Mesendoderm (in vitro differentiated cells): Measurements from ENCODE around the gene TMEM259.

Source experiments
- DNase-seq: peaks from one replicate; pipeline ENCODE4 v3.0.0; 2013
- H2AK5ac ChIP-seq: 2 replicates; pipeline ENCODE4 v1.6.1; 2013; ENCODE audit warnings: low read length, inconsistent platforms
- H2BK120ac ChIP-seq: 2 replicates; pipeline ENCODE4 v1.6.1; 2013; ENCODE audit warnings: low read depth, mild to moderate bottlenecking, low read length, moderate library complexity, mixed read lengths
- H2BK15ac ChIP-seq: replicated peaks from 2 replicates; pipeline ENCODE4 v1.6.1; 2013; ENCODE audit warnings: low read depth, mild to moderate bottlenecking, moderate library complexity
- H2BK5ac ChIP-seq: 2 replicates; pipeline ENCODE4 v1.6.1; 2013; ENCODE audit warnings: low read length, inconsistent platforms
- H3K18ac ChIP-seq: 2 replicates; pipeline ENCODE4 v1.6.1; 2013; ENCODE audit warnings: mild to moderate bottlenecking, low read length, mixed read lengths
- H3K23ac ChIP-seq: one replicate; pipeline ENCODE4 v1.6.1; 2013; ENCODE audit warnings: low read length
- H3K27ac ChIP-seq: 2 replicates; pipeline ENCODE4 v1.5.1; 2013; ENCODE audit warnings: low read depth, mild to moderate bottlenecking, inconsistent platforms, low read length, moderate library complexity
- H3K27me3 ChIP-seq: 2 replicates; pipeline ENCODE4 v1.6.1; 2013; ENCODE audit warnings: low read length, control low read depth, mild to moderate bottlenecking, inconsistent platforms; ENCODE audit not compliant: insufficient read depth, poor library complexity
- H3K36me3 ChIP-seq: 2 replicates; pipeline ENCODE4 v1.6.1; 2013; ENCODE audit warnings: low read length, inconsistent platforms; ENCODE audit not compliant: control insufficient read depth, insufficient read depth
- H3K4ac ChIP-seq: one replicate; pipeline ENCODE4 v1.6.1; 2013; ENCODE audit warnings: low read depth, mild to moderate bottlenecking, low read length, moderate library complexity
- H3K4me1 ChIP-seq: 2 replicates; pipeline ENCODE4 v1.6.1; 2013; ENCODE audit warnings: low read depth, low read length, inconsistent platforms; ENCODE audit not compliant: control insufficient read depth
- H3K4me2 ChIP-seq: 2 replicates; pipeline ENCODE4 v1.6.1; 2013; ENCODE audit warnings: low read length
- H3K4me3 ChIP-seq: 2 replicates; pipeline ENCODE4 v1.5.1; 2013; ENCODE audit warnings: mild to moderate bottlenecking, low read length
- H3K56ac ChIP-seq: one replicate; pipeline ENCODE4 v1.6.1; 2013; ENCODE audit warnings: low read length
- H3K79me1 ChIP-seq: 2 replicates; pipeline ENCODE4 v1.6.1; 2013; ENCODE audit warnings: low read length, inconsistent platforms
- H3K79me2 ChIP-seq: 2 replicates; pipeline ENCODE4 v1.6.1; 2013; ENCODE audit warnings: mild to moderate bottlenecking, low read length; ENCODE audit not compliant: control insufficient read depth, insufficient read depth
- H3K9ac ChIP-seq: 2 replicates; pipeline ENCODE4 v1.6.1; 2013; ENCODE audit warnings: low read length, inconsistent platforms
- H4K5ac ChIP-seq: one replicate; pipeline ENCODE4 v1.6.1; 2013; ENCODE audit warnings: low read length
- H4K8ac ChIP-seq: one replicate; pipeline ENCODE4 v1.6.1; 2013; ENCODE audit warnings: low read depth, mild to moderate bottlenecking, control low read depth, low read length, moderate library complexity
- WGBS: extraction: QIAGEN DNeasy Blood & Tissue Kit; methylation state at CpG from one replicate; pipeline ENCODE4 v1.1.7; 2013; ENCODE audit warnings: low lambda C conversion rate, missing lambda C conversion rate; ENCODE audit not compliant: insufficient coverage; ENCODE audit errors: extremely low coverage; 5-methylcytosine and 5-hydroxymethylcytosine counted together

Gene TMEM259

DNA sequence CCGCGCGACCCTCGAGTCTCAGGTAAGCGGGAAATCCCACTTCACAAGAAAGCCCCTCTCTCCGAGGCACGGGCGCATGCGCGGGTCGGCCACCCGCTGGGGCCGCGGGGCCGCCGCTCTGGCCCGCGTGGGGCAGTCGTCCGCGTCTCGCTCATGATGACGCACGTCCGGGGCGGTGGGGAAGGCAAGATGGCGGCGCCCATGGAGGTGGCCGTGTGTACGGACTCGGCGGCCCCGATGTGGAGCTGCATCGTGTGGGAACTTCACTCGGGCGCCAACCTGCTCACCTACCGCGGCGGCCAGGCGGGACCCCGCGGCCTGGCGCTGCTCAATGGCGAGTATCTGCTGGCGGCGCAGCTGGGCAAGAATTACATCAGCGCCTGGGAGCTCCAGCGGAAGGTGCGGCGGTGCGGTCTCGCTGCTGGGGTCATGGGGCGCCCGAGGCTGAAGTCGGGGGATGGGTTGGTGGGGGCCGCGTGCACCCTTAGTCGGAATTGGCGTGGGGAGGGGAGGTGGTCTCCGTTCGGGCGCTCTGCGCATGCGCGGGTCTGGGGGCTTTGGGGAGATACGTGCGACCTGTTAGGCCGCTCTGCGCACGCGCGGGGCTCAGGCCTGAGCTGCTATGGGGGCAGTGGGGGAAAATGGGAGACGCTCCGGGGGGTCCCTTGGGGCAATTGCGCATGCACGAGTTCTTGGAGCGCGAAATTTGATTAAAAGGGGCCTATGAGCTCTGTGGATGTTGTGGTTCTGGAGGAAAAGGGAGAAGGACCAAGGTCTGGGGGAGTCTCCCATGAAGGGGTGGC is 36.6 kb downstream of the TMEM259 start, which contains the start of gene WDR18:
TSS of gene WDR18 (plus strand) at position 181 of the 803 bp plus-strand sequence. CDS start at position 190, 9 bp downstream.
- H3K18ac ChIP-seq, result peak within 1 kb of the TSS; percentile 91
- H2BK120ac ChIP-seq, result no peak within 1 kb of the TSS
- peak within 1 kb of the TSS; percentile 90 for H3K9ac ChIP-seq
- H2BK5ac ChIP-seq, result peak within 1 kb of the TSS; percentile 38
- no peaks in the 10 kb centered on the region for H3K27me3 ChIP-seq
- no peak within 1 kb of the TSS for H4K8ac ChIP-seq
- H3K36me3 ChIP-seq, result peaks cover 6% of the 10 kb centered on the region
- peak within 1 kb of the TSS; percentile 91 for H4K5ac ChIP-seq
- H3K4me2 ChIP-seq, result peak within 1 kb of the TSS; percentile 95
- peak; percentile 92 for DNase-seq
- H3K4me3 ChIP-seq, result peak within 1 kb of the TSS; percentile 71
- H3K79me1 ChIP-seq, result peaks cover 6% of the 10 kb centered on the region
- H3K79me2 ChIP-seq, result peaks cover 11% of the 10 kb centered on the region
- no peak within 1 kb of the TSS for H3K23ac ChIP-seq
- no peak within 1 kb of the TSS for H2AK5ac ChIP-seq
- H3K56ac ChIP-seq, result peak within 1 kb of the TSS; percentile 94
- peak within 1 kb of the TSS; percentile 87 for H3K4ac ChIP-seq
- peaks cover 6% of the 10 kb centered on the region for H3K4me1 ChIP-seq
- H3K27ac ChIP-seq, result peak within 1 kb of the TSS; percentile 80
- no peak within 1 kb of the TSS for H2BK15ac ChIP-seq
- WGBS, result no CpG with 5 or more reads among the region's 78 CpGs

DNA sequence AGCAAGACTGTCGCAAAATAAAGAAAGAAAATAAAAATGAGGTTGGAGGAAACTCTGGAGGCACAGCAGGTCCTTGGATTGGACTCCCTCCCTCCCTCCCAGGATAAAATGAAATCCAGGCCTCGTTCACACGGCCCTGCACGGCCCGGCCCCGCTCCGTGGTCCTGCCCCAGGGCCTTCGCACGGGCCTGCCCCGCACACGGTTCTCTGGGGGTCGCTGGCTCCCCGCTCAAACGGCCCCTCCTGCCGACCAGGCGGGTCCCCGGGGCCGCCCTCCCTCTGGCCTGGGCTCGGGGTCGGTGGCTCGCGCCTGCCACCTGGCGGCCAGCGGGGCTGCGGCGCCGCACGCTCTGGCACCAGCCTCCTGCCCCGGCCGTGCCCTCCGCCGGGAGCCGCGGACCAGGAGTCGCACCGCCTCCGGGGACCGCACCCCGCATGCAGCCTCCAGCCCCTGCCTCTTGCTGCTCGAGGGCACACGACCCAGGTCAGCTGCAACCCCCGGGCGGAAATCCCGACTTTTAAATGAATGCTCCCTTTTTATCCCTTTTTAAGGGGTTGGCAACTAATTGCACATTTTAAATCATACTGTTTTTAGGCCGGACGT is 38.3 kb downstream of the TMEM259 start:
- Histone ChIP-seq H3K36me3 (peaks cover 6% of the 10 kb centered on the region), H3K23ac (no peak overlapping the region), H3K4me2 (peak overlapping the region; percentile 38), H3K79me1 (peaks cover 6% of the 10 kb centered on the region), H3K56ac (peak overlapping the region; percentile 80), H3K18ac (no peak overlapping the region), H3K9ac (peak overlapping the region; percentile 36), H3K4me3 (no peak overlapping the region), H3K4me1 (peaks cover 6% of the 10 kb centered on the region), H4K8ac (no peak overlapping the region), H2BK15ac (no peak overlapping the region), H4K5ac (no peak overlapping the region), H2AK5ac (no peak overlapping the region), H3K79me2 (peaks cover 11% of the 10 kb centered on the region), H3K27me3 (no peaks in the 10 kb centered on the region), H3K27ac (no peak overlapping the region), H2BK5ac (no peak overlapping the region), H3K4ac (no peak overlapping the region), H2BK120ac (no peak overlapping the region)
- DNase-seq, result peak; percentile 70
- WGBS, result no CpG with 5 or more reads among the region's 46 CpGs

DNA sequence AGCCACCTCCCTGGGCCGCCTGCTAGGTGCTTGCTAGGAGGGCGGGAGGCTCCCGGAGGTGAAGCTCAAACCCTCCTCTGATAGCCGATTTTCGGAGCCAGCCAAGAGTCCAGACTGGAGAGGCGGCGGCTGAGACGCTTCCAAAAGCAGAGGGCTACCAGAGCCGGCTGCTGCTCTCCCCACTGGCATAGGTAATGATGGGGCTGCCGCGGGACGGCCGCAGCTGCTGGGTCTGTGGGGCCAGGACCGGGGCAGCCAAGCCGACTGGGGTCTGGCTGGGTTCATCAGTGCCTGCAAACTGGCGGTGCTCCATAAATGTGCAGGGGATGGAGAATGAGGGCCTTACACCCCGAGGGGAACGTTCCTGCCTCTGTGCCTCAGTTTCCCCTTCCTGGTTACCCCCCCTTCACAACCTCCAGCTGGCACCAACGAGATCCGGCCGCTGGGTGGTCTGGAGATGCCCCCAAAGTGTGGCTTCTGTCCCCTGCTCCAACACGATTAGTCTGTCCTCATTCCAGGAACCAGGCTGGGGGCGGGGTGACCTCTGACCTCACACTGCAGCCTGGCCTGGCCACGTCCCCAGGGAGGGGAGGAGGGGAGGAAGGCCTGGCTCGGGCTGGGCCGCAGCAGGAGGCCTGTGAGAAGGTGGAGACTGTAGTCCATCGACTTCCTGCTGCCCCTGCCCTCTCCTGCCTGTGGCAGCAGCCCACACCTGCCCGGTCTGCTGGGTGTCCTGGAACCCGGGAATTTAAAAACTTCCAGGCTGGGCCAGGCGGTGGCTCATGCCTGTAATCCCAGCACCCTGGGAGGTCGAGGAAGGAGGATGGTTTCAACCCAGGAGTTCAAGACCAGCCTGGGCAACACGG is 40.6 kb downstream of the TMEM259 start:
- H3K56ac ChIP-seq, result peak overlapping the region; percentile 75
- peak overlapping the region; percentile 66 for H3K27ac ChIP-seq
- H3K4me1 ChIP-seq, result peaks cover 6% of the 10 kb centered on the region
- H3K9ac ChIP-seq, result peak overlapping the region; percentile 42
- peak overlapping the region; percentile 40 for H3K18ac ChIP-seq
- H3K4me2 ChIP-seq, result no peak overlapping the region
- no peak overlapping the region for H3K4me3 ChIP-seq
- H3K79me1 ChIP-seq, result peaks cover 3% of the 10 kb centered on the region
- H3K27me3 ChIP-seq, result no peaks in the 10 kb centered on the region
- WGBS, result no CpG with 5 or more reads among the region's 32 CpGs
- peaks cover 6% of the 10 kb centered on the region for H3K79me2 ChIP-seq
- H2BK5ac ChIP-seq, result no peak overlapping the region
- H2AK5ac ChIP-seq, result no peak overlapping the region
- H2BK15ac ChIP-seq, result no peak overlapping the region
- H3K4ac ChIP-seq, result peak overlapping the region; percentile 77
- H4K8ac ChIP-seq, result no peak overlapping the region
- no peak overlapping the region for H3K23ac ChIP-seq
- H2BK120ac ChIP-seq, result no peak overlapping the region
- H3K36me3 ChIP-seq, result no peaks in the 10 kb centered on the region
- no peak overlapping the region for H4K5ac ChIP-seq
- DNase-seq, result peak; percentile 80

DNA sequence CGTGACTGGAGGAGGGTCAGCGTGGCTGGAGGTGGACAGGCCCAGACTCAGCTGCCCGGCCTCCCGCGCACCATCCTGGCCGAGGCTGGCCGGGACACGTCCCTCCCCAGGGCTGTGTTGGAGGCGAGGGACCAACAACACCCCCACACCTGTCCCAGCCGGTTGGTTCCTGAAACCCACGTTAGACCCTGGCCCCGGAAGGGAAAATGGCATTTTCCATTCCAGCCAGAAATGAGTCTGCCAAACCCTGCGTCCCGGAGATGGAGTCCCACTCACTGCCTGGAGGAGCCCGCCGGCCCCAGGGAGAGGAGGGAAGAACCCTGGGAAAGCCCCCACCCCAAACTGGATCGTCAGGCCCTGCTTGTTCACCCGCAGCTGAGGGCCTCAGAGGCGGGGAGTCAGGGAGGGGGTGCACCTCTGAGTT is 41.6 kb downstream of the TMEM259 start:
- no peaks in the 10 kb centered on the region for H3K36me3 ChIP-seq
- H2BK15ac ChIP-seq, result no peak overlapping the region
- H3K4me3 ChIP-seq, result no peak overlapping the region
- no CpG with 5 or more reads among the region's 19 CpGs for WGBS
- no peak overlapping the region for H2BK120ac ChIP-seq
- H4K5ac ChIP-seq, result no peak overlapping the region
- H3K4me1 ChIP-seq, result peaks cover 5% of the 10 kb centered on the region
- no peaks in the 10 kb centered on the region for H3K79me2 ChIP-seq
- no peak overlapping the region for H3K18ac ChIP-seq
- no peak overlapping the region for H4K8ac ChIP-seq
- H2BK5ac ChIP-seq, result no peak overlapping the region
- H2AK5ac ChIP-seq, result no peak overlapping the region
- H3K23ac ChIP-seq, result no peak overlapping the region
- no peak for DNase-seq
- H3K4me2 ChIP-seq, result no peak overlapping the region
- peak overlapping the region; percentile 42 for H3K56ac ChIP-seq
- H3K27me3 ChIP-seq, result no peaks in the 10 kb centered on the region
- H3K4ac ChIP-seq, result no peak overlapping the region
- peak overlapping the region; percentile 15 for H3K9ac ChIP-seq
- H3K27ac ChIP-seq, result no peak overlapping the region
- H3K79me1 ChIP-seq, result no peaks in the 10 kb centered on the region

DNA sequence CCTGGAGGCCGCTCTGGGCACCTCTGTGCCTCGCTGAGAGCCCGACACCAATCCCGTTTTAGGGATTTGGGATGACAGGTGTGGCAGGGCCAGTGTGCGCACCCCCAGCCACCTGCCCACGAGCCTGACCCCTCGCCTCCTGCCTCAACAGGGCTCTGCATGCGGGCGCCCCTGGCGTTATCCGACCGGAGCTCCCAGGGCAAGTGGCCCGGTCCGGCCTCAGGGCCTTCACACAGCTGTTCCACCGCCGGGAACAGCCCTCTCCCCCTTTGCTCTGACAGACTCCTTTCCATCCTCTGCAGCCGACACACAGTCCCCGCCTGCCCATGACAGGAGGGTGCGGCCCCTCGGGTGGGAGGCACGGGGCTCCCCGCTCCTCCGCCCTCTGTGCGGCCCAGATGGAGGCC is 43.9 kb downstream of the TMEM259 start:
- no peak overlapping the region for H3K23ac ChIP-seq
- H2BK15ac ChIP-seq, result no peak overlapping the region
- H3K4me2 ChIP-seq, result no peak overlapping the region
- H3K4me1 ChIP-seq, result peaks cover 5% of the 10 kb centered on the region
- H3K27me3 ChIP-seq, result no peaks in the 10 kb centered on the region
- no peak overlapping the region for H2BK120ac ChIP-seq
- no peaks in the 10 kb centered on the region for H3K79me2 ChIP-seq
- DNase-seq, result no peak
- H3K9ac ChIP-seq, result no peak overlapping the region
- no peak overlapping the region for H3K4me3 ChIP-seq
- no peak overlapping the region for H4K8ac ChIP-seq
- no peak overlapping the region for H3K27ac ChIP-seq
- H4K5ac ChIP-seq, result no peak overlapping the region
- no peak overlapping the region for H2BK5ac ChIP-seq
- H2AK5ac ChIP-seq, result no peak overlapping the region
- H3K36me3 ChIP-seq, result peaks cover 2% of the 10 kb centered on the region
- WGBS, result no CpG with 5 or more reads among the region's 24 CpGs
- H3K18ac ChIP-seq, result no peak overlapping the region
- H3K4ac ChIP-seq, result no peak overlapping the region
- H3K79me1 ChIP-seq, result no peaks in the 10 kb centered on the region
- H3K56ac ChIP-seq, result no peak overlapping the region
